ENCODE data around the gene ACACA. TPM values are rescaled to one million over a fixed set of nuclear protein-coding genes. Genes with fewer than 3 reads are reported as not detected.
"Not testable (repeated sequence)": the region's sequence is repeated elsewhere in the genome, so short reads cannot be mapped to it uniquely, and the experiment has no call there.

ACACA gene
- total and polyA plus RNA-seq, 9 donors: 10.9 to 104 (median 37.9) TPM

GRCh38 chr17:37079735-37080134 is 326.9 kb downstream of the ACACA start:
- Histone ChIP-seq H3K4me1 (ENCODE audit: insufficient read depth) (no peaks in the 10 kb centered on the region), H3K36me3 (no peaks in the 10 kb centered on the region), H3K27ac (no peak overlapping the region), H3K27me3 (no peaks in the 10 kb centered on the region), H3K9me3 (no peaks in the 10 kb centered on the region), H3K4me3 (no peak overlapping the region)
- intact Hi-C loops (cut with DNase I): no loop called here
- TF ChIP-seq EP300 (IDR thresholded peaks at IDR 0.05) (no peak), POLR2A (IDR thresholded peaks at IDR 0.05) (no peak), CTCF (IDR thresholded peaks at IDR 0.05) (no peak)
- WGBS, 3 donors: 100% methylated on average over 1 of the region's 1 CpG
- DNase-seq: no peak

GRCh38 chr17:37079065-37079708 is 327.4 kb downstream of the ACACA start:
- H3K4me1 ChIP-seq (ENCODE audit: insufficient read depth): no peaks in the 10 kb centered on the region
- H3K4me3 ChIP-seq: no peak overlapping the region
- TF ChIP-seq POLR2A (IDR thresholded peaks at IDR 0.05) (no peak), EP300 (IDR thresholded peaks at IDR 0.05) (no peak), CTCF (IDR thresholded peaks at IDR 0.05) (no peak)
- no peak overlapping the region for H3K27ac ChIP-seq
- WGBS, 3 donors: 93 to 98% (median 96%) methylated on average over 2 of the region's 2 CpGs
- H3K27me3 ChIP-seq: no peaks in the 10 kb centered on the region
- no peaks in the 10 kb centered on the region for H3K36me3 ChIP-seq
- DNase-seq: no peak
- intact Hi-C loops (cut with DNase I): no loop called here
- H3K9me3 ChIP-seq: no peaks in the 10 kb centered on the region

- H3K4me1 ChIP-seq (ENCODE audit: insufficient read depth); H3K9me3 ChIP-seq; H3K27me3 ChIP-seq; intact Hi-C loops (cut with DNase I); H3K4me3 ChIP-seq; H3K27ac ChIP-seq; H3K36me3 ChIP-seq; DNase-seq: not testable (repeated sequence)
- 70 to 77% (median 74%) methylated on average over 3 of the region's 3 CpGs for WGBS, 3 donors
These were observed 333.2 kb downstream of the ACACA start for GRCh38 chr17:37073464-37073863.

- Histone ChIP-seq H3K4me1 (ENCODE audit: insufficient read depth) (peaks cover 8% of the 10 kb centered on the region), H3K36me3 (no peaks in the 10 kb centered on the region), H3K27me3 (no peaks in the 10 kb centered on the region), H3K9me3 (no peaks in the 10 kb centered on the region), H3K4me3 (no peak overlapping the region), H3K27ac (no peak overlapping the region)
- DNase-seq: no peak
- 86 to 96% (median 89%) methylated on average over 3 of the region's 3 CpGs for WGBS, 3 donors
- intact Hi-C loops (cut with DNase I): no loop called here
- TF ChIP-seq EP300 (IDR thresholded peaks at IDR 0.05) (no peak), CTCF (IDR thresholded peaks at IDR 0.05) (no peak), POLR2A (IDR thresholded peaks at IDR 0.05) (no peak)
These were observed 337.5 kb downstream of the ACACA start for GRCh38 chr17:37069087-37069486.

GRCh38 chr17:37068266-37068665 is 338.4 kb downstream of the ACACA start:
- no peaks in the 10 kb centered on the region for H3K27me3 ChIP-seq
- H3K4me1 ChIP-seq (ENCODE audit: insufficient read depth): peaks cover 10% of the 10 kb centered on the region
- H3K4me3 ChIP-seq: no peak overlapping the region
- DNase-seq: peak in 1 of 5 donors; percentile 19
- intact Hi-C loops (cut with DNase I): no loop called here
- TF ChIP-seq POLR2A (IDR thresholded peaks at IDR 0.05): no peak
- TF ChIP-seq EP300 (IDR thresholded peaks at IDR 0.05): no peak
- no peak for TF ChIP-seq CTCF (IDR thresholded peaks at IDR 0.05)
- H3K27ac ChIP-seq: no peak overlapping the region
- H3K36me3 ChIP-seq: no peaks in the 10 kb centered on the region
- 7 to 38% (median 11%) methylated on average over 10 of the region's 10 CpGs for WGBS, 3 donors
- no peaks in the 10 kb centered on the region for H3K9me3 ChIP-seq

Measured in ovary (tissue), 9 donors.